OCI-LY1 (cell line): ENCODE measurements around the gene FGF5.

ENCODE experiments used
- CTCF ChIP-seq: fragments of 200-600 bp; sonication (generic), shearing (Covaris generic); IDR thresholded peaks from 2 replicates; pipeline ENCODE4 v1.5.1; 2017; ENCODE audit warnings: mild to moderate bottlenecking, antibody characterized with exemption, low read length, moderate library complexity, mixed read lengths
- EZH2 ChIP-seq: fragments of 200-600 bp; sonication (generic), shearing (Covaris generic); IDR thresholded peaks from 2 replicates; pipeline ENCODE4 v1.8.0; 2017; ENCODE audit warnings: borderline replicate concordance, mixed run types, mild to moderate bottlenecking, antibody characterized with exemption, low read length, moderate library complexity, mixed read lengths

GRCh38 chr4:80253510-80253909 lies 13.0 kb upstream of the FGF5 start:
- TF ChIP-seq CTCF (no peak), EZH2 (no peak)
